Kidney epithelial cell (primary cell): Measurements from ENCODE around the gene EPAS1. TPM values are rescaled to one million over a fixed set of nuclear protein-coding genes. Genes with fewer than 3 reads are reported as not detected.
A peak's percentile ranks its signal among the peaks of the same experiment; 100 is the strongest.

Experiments
- DNase-seq: peaks from one replicate; pipeline ENCODE4 v3.0.0-alpha.2; 2010; ENCODE audit warnings: low read depth
- H3K27me3 ChIP-seq: 2 replicates; pipeline ENCODE4 v1.6.0; 2011; ENCODE audit warnings: low read length; ENCODE audit not compliant: control insufficient read depth, insufficient read depth
- H3K36me3 ChIP-seq: 2 replicates; pipeline ENCODE4 v1.5.1; 2011; ENCODE audit warnings: low read length; ENCODE audit not compliant: control insufficient read depth, insufficient read depth
- H3K4me3 ChIP-seq: 2 replicates; pipeline ENCODE4 v1.5.1; 2011; ENCODE audit warnings: low read depth, mild to moderate bottlenecking, control low read depth, low read length
- total RNA-seq: library from RNA; depleted of rRNA; stranded (reverse); fragments of >200 nt; gene quantifications from 2 replicates; pipeline ENCODE4 v1.2.3, GENCODE V29; 2015
- TF ChIP-seq, protein P1 (sequence below): IDR thresholded peaks from 2 replicates; pipeline ENCODE4 v1.5.1; 2011; ENCODE audit warnings: mild to moderate bottlenecking, moderate library complexity, low read length, control low read depth, inconsistent platforms; ENCODE audit not compliant: insufficient read depth, poor library complexity, severe bottlenecking

EPAS1 gene
- total RNA-seq, 1 donor from 2014 or later: 94.3 TPM

DNA sequence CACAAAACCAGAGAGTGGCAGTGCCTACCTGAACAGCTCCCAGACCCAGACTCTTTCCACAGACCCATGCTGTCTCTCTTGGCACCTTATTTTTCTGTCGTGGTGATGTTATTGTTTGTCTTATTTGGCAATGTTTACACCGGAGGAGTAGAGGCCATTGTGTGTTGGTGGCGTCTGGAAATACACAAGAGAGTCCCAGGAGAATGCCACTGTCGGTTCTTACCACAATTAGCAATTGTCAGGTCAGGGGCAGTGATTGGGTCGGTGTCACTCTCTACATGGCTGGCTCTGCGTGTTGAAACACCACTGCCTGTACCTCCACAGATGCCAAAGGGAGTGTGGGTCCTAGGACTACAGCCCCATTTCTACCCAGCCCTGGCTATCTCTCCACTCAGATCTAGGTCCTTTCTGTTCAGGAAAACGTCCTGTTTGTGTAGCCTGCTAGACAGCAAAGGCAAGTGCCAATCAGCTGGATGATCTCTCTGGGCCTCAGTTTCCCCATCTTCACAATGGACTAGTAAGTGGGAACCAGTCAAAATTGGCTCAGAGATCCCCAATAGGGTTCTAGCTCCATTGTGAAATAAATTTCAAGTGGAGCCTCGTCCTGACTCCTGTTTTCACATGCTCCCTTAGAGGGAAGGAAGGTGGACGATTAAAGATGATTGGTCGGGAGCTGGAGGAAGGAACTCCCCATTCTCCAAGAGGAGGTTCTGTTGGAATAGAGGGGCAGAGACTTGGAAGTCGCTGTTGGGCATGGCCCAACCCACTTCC, 17.0 kb downstream of the EPAS1 start:
- H3K4me3 ChIP-seq: no peak overlapping the region
- no peak for DNase-seq
- TF ChIP-seq, protein P1, sequence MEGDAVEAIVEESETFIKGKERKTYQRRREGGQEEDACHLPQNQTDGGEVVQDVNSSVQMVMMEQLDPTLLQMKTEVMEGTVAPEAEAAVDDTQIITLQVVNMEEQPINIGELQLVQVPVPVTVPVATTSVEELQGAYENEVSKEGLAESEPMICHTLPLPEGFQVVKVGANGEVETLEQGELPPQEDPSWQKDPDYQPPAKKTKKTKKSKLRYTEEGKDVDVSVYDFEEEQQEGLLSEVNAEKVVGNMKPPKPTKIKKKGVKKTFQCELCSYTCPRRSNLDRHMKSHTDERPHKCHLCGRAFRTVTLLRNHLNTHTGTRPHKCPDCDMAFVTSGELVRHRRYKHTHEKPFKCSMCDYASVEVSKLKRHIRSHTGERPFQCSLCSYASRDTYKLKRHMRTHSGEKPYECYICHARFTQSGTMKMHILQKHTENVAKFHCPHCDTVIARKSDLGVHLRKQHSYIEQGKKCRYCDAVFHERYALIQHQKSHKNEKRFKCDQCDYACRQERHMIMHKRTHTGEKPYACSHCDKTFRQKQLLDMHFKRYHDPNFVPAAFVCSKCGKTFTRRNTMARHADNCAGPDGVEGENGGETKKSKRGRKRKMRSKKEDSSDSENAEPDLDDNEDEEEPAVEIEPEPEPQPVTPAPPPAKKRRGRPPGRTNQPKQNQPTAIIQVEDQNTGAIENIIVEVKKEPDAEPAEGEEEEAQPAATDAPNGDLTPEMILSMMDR: no peak
- no peaks in the 10 kb centered on the region for H3K36me3 ChIP-seq
- no peaks in the 10 kb centered on the region for H3K27me3 ChIP-seq

DNA sequence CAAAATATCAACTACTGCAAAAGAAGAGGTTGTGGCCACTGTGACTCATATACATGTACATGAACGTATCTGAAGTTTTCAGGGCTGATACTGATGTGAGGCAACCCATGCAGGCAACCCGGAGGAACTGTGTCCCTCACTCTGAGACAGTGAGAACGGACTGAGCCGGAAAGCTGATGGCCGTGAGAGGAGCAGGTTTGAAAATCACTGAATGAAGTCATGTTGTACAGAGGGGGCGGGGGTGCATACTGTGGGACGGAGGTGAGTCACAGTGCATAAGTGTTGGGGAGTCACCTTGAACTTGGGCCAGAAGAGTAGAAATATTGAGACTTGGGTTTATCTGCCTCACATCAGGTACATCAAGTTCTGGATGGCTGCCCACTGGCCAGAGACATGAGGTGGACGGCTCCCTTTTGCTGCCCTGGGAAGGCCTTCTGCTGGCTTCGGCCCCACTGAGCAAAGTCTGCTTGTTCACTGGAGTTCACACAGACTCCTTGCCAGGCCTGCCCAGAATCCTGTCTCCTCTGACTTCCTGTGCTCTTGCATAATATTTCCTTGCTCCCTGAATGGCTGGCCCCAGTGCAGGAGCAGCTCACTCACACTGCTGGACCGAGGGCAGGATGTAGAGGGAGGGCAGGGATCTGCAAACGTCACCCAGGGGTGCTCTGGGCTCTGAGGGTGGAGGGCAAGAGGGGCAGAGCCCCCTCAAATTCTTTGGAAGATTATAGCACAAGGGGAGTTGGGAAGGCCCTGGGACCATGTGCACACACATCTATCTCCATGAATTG, 18.1 kb downstream of the EPAS1 start:
- no peak overlapping the region for H3K4me3 ChIP-seq
- TF ChIP-seq, protein P1: no peak
- no peaks in the 10 kb centered on the region for H3K36me3 ChIP-seq
- DNase-seq: peak; percentile 85
- no peaks in the 10 kb centered on the region for H3K27me3 ChIP-seq

DNA sequence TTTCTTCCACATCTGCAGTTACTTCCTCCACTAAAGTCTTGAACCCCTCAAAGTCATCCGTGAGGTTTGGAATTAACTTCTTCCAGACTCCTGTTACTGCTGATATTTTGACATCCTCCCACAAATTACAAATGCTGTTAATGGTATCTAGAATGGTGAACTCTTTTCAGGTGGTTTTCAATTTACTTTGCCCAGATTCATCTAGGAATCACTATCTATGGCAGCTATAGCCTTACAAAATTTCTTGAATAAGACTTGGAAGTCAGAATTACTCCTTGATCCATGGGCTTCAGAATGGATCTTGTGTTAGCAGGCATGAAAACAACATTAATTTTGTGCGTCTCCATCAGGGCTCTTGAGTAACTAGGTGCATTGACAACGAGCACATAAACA, 19.9 kb downstream of the EPAS1 start:
- Histone ChIP-seq H3K36me3 (no peaks in the 10 kb centered on the region), H3K27me3 (no peaks in the 10 kb centered on the region)
- TF ChIP-seq, protein P1: no peak

GRCh38 chr2:46318579-46319460, 21.6 kb downstream of the EPAS1 start:
- H3K4me3 ChIP-seq: no peak overlapping the region
- no peaks in the 10 kb centered on the region for H3K27me3 ChIP-seq
- no peak for DNase-seq
- TF ChIP-seq, protein P1: no peak
- H3K36me3 ChIP-seq: no peaks in the 10 kb centered on the region

More for the DNA sequence above, 19.9 kb downstream of the EPAS1 start:
- no peak for DNase-seq
- no peak overlapping the region for H3K4me3 ChIP-seq

DNA sequence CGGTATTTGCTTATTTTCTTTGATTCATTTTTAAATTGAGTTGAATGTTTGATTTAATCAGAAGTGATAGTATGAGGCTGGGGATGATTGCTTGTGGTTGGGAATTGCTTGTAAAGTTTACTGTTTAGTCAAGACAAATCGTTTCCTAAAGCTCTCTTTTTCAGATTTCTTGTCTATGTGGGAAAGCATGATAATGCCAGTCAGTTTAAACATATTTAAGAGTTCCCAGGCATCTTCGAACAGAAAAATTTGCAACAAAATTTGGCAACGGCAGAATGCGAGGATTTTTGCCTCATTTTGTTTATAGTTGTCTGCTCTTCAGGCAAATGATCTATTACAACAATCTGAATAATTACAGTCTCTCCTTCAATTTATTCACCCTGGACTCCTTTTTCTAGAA, 22.5 kb downstream of the EPAS1 start:
- Histone ChIP-seq H3K36me3 (no peaks in the 10 kb centered on the region), H3K4me3 (no peak overlapping the region), H3K27me3 (no peaks in the 10 kb centered on the region)
- no peak for DNase-seq
- TF ChIP-seq, protein P1: no peak
